Measurements from ENCODE around the gene TNK2. TPM values are rescaled to one million over a fixed set of nuclear protein-coding genes. Genes with fewer than 3 reads are reported as not detected.

TNK2 gene
- total RNA-seq, 1 experiment from 2014 or later = 72.3 TPM

DNA sequence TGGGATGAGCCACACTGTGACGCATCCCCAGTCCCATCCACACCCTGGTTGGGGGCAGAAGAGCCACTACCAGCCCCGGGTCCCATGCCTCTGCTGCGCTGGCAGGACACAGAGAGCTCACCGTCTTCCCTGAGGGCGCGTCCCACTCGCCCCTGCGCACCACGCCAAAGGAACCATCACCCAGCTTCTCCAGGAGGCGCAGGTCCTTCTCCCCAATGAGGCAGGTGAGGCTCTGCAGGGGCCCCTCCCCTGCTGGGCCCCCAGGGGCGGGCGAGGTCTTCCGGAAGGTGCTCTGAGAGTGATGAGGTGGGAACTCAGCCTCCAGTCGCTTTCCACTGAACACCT is 23.7 kb downstream of the TNK2 start:
- CTCF ChIA-PET = no interaction called here
- H3K4me1 ChIP-seq (ENCODE audit: control insufficient read depth, insufficient read depth, low read length) = no peaks in the 10 kb centered on the region
- no peaks in the 10 kb centered on the region for H3K27me3 ChIP-seq (ENCODE audit: control insufficient read depth, insufficient read depth, low read length)
- in situ Hi-C loops (cut with HindIII; ENCODE audit: low pct_unique_long_range_greater_than_20kb, low sequenced_read_pairs) = no loop called here
- H3K27ac ChIP-seq (ENCODE audit: low read length) = no peak overlapping the region
- POLR2A ChIA-PET = no interaction called here
- H3K36me3 ChIP-seq (ENCODE audit: control insufficient read depth, insufficient read depth, low read length) = no peaks in the 10 kb centered on the region
- no peak for TF ChIP-seq TCF7L2 (IDR thresholded peaks at IDR 0.05; ENCODE audit: low read depth, low read length)
- TF ChIP-seq, protein P1, sequence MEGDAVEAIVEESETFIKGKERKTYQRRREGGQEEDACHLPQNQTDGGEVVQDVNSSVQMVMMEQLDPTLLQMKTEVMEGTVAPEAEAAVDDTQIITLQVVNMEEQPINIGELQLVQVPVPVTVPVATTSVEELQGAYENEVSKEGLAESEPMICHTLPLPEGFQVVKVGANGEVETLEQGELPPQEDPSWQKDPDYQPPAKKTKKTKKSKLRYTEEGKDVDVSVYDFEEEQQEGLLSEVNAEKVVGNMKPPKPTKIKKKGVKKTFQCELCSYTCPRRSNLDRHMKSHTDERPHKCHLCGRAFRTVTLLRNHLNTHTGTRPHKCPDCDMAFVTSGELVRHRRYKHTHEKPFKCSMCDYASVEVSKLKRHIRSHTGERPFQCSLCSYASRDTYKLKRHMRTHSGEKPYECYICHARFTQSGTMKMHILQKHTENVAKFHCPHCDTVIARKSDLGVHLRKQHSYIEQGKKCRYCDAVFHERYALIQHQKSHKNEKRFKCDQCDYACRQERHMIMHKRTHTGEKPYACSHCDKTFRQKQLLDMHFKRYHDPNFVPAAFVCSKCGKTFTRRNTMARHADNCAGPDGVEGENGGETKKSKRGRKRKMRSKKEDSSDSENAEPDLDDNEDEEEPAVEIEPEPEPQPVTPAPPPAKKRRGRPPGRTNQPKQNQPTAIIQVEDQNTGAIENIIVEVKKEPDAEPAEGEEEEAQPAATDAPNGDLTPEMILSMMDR (IDR thresholded peaks at IDR 0.05) = no peak
- no peak for TF ChIP-seq POLR2AphosphoS5 (IDR thresholded peaks at IDR 0.05; ENCODE audit: low read depth, low read length)
- no peak for TF ChIP-seq SIN3A (IDR thresholded peaks at IDR 0.05; ENCODE audit: borderline replicate concordance, insufficient read depth, low read depth, low read length)
- TF ChIP-seq REST (IDR thresholded peaks at IDR 0.05; ENCODE audit: insufficient read depth in 1 of 2, low read depth in 2 of 2, low read length in 1 of 2) = no peak
- no TSS peak for BruUV-seq (replicated peaks)
- intact Hi-C loops (cut with micrococcal nuclease; ENCODE audit: unreplicated experiment) = no loop called here
- no peaks in the 10 kb centered on the region for H3K9me3 ChIP-seq (ENCODE audit: control insufficient read depth, insufficient read depth, low read depth, low read length)
- no peak for ATAC-seq
- no peak overlapping the region for H3K4me3 ChIP-seq (ENCODE audit: low read depth in 2 of 2, low read length in 2 of 2)
- no peak for DNase-seq (ENCODE audit: low read depth, low spot score)

GRCh38 chr3:195883801-195884200 is 24.6 kb downstream of the TNK2 start:
- Histone ChIP-seq H3K9me3 (ENCODE audit: control insufficient read depth, insufficient read depth, low read depth, low read length) (no peaks in the 10 kb centered on the region), H3K4me1 (ENCODE audit: control insufficient read depth, insufficient read depth, low read length) (no peaks in the 10 kb centered on the region), H3K36me3 (ENCODE audit: control insufficient read depth, insufficient read depth, low read length) (no peaks in the 10 kb centered on the region; the same call in 1 of the 2 replicates), H3K4me3 (ENCODE audit: low read depth in 2 of 2, low read length in 2 of 2) (no peak overlapping the region), H3K27ac (ENCODE audit: low read length) (no peak overlapping the region), H3K27me3 (ENCODE audit: control insufficient read depth, insufficient read depth, low read length) (no peaks in the 10 kb centered on the region)
- BruUV-seq (replicated peaks) = TSS peak; percentile 61
- no peak for TF ChIP-seq REST (IDR thresholded peaks at IDR 0.05; ENCODE audit: insufficient read depth in 1 of 2, low read depth in 2 of 2, low read length in 1 of 2)
- CTCF ChIA-PET = interaction anchor here (0.6 kb wide), 1 partner anchor 1752 kb away, joined by 3 read pairs; no protein-coding TSS in a partner anchor
- in situ Hi-C loops (cut with HindIII; ENCODE audit: low pct_unique_long_range_greater_than_20kb, low sequenced_read_pairs) = no loop called here
- intact Hi-C loops (cut with micrococcal nuclease; ENCODE audit: unreplicated experiment) = no loop called here
- ATAC-seq (no peak), DNase-seq (ENCODE audit: low read depth, low spot score) (no peak)
- POLR2A ChIA-PET = no interaction called here

Data from Panc1 (cell line).